Breast epithelium (tissue), 4 donors: ENCODE data around the gene NOX5. TPM values are rescaled to one million over a fixed set of nuclear protein-coding genes. Genes with fewer than 3 reads are reported as not detected.
"Not testable (repeated sequence)": the region's sequence is repeated elsewhere in the genome, so short reads cannot be mapped to it uniquely, and the experiment has no call there.

Source experiments
- DNase-seq, 2 donors: peaks; one replicate each; pipeline ENCODE4 v3.0.0-alpha.2; 2019; ENCODE audit warnings: low spot score in 2 of 2
- H3K27ac ChIP-seq, 2 donors: fragments of 200-600 bp; sonication (generic) in 1 of 2; one replicate each; pipeline ENCODE4 v1.5.1; 2016 to 2019; ENCODE audit warnings: mild to moderate bottlenecking in 1 of 2
- H3K27me3 ChIP-seq, 2 donors: fragments of 200-600 bp; sonication (generic) in 1 of 2; one replicate each; pipeline versions ENCODE4 v1.5.1 to v1.6.0; 2017 to 2019; ENCODE audit warnings: control low read depth in 1 of 2, mild to moderate bottlenecking in 1 of 2
- H3K36me3 ChIP-seq: fragments of 200-600 bp; one replicate; pipeline ENCODE4 v1.5.1; 2019
- H3K4me1 ChIP-seq, 2 donors: fragments of 200-600 bp; sonication (generic); one replicate each; pipeline ENCODE4 v1.5.1; 2016 to 2019; ENCODE audit warnings: control low read depth in 1 of 2
- H3K4me3 ChIP-seq, 3 donors: fragments of 200-600 bp; sonication (generic); 1 replicate in 2 of 3; 2 replicates in 1 of 3; pipeline ENCODE4 v1.5.1; 2016 to 2019; ENCODE audit warnings: mild to moderate bottlenecking in 3 of 3, moderate library complexity in 2 of 3
- H3K9me3 ChIP-seq, 2 donors: fragments of 200-600 bp; sonication (generic) in 1 of 2; one replicate each; pipeline ENCODE4 v1.5.1; 2016 to 2019; ENCODE audit warnings: control low read depth in 1 of 2
- POLR2A ChIP-seq: fragments of 450-650 bp; IDR thresholded peaks from one replicate; pipeline ENCODE4 v1.6.1; 2016; ENCODE audit warnings: antibody characterized with exemption, mild to moderate bottlenecking, moderate library complexity
- POLR2AphosphoS5 ChIP-seq, 3 donors: sonication (generic); formaldehyde crosslinking; IDR thresholded peaks; one replicate each; pipeline ENCODE4 v1.6.1; 2017; ENCODE audit warnings: antibody characterized with exemption in 3 of 3
- intact Hi-C: fragments of 100-400 bp; cut with DNase I; formaldehyde crosslinking; loops from one replicate; pipeline ENCODE4 v1.15.1; 2023; ENCODE audit warnings: low total_unique reads
- total RNA-seq, 3 donors: library from RNA; depleted of rRNA; stranded (reverse); fragments of >200 nt; gene quantifications; one replicate each; pipeline ENCODE4 v1.1.0, GENCODE V29; 2016
- TF ChIP-seq, protein P1 (sequence below), 3 donors: fragments of 450-650 bp; IDR thresholded peaks; one replicate each; pipeline ENCODE4 v1.5.1; 2016 to 2017; ENCODE audit warnings: antibody characterized with exemption in 3 of 3, mild to moderate bottlenecking in 3 of 3, moderate library complexity in 3 of 3

NOX5 gene
- total RNA-seq, 3 donors from 2014 or later, result 1.0 to 2.6 (median 1.9) TPM

DNA sequence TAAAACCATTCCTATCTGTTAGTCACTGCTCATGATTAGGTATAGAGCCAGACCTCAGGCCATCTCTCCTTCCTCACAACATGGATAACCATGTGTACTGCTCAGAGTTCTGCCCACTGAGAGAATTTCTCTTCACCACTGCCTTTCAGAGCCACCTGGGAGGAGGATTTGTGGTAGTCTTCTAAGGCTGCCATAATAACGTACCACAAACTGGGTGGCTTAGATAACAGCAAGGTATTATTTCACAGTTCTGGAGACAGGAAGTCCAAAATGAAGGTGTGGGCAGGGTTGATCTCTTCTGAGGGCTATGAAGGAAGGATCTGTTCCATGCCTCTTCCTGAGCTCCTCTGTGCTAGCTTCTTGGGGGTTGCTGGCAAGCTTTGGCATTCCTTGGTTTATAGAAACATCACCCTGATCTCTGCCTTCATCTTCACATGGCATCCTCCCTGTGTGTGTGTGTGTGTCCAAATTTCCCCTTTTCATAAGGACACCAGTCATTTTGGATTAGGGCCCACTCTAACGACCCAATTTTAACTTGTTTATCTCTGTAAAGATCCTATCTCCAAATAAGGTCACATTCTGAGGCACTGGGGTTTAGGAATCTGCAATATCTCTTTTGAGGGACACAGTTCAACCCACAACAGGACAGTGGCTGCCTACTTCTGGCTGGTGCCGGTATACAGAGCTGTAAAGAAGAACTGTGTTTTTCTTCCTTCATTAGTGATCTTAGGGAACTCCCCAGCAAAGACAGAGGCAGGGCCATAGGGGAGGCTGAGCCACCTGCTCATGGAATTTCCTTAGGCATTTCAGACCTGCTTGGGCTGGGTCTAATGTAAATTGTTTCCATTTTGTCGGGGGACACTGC is 42.1 kb upstream of the NOX5 start:
- Histone ChIP-seq H3K36me3 (no peaks in the 10 kb centered on the region), H3K4me1 (no peaks in the 10 kb centered on the region), H3K27me3 (no peaks in the 10 kb centered on the region), H3K27ac (no peak overlapping the region), H3K9me3 (peaks cover 8 to 18% of the 10 kb centered on the region in 2 donors), H3K4me3 (no peak overlapping the region)
- DNase-seq, result no peak
- TF ChIP-seq POLR2A, result no peak
- intact Hi-C loops, result no loop called here

GRCh38 chr15:68975651-68976160 is 38.8 kb upstream of the NOX5 start:
- intact Hi-C loops, DNase-seq, H3K27me3 ChIP-seq, H3K4me3 ChIP-seq, H3K27ac ChIP-seq, H3K9me3 ChIP-seq, H3K36me3 ChIP-seq, H3K4me1 ChIP-seq: not testable (repeated sequence)

DNA sequence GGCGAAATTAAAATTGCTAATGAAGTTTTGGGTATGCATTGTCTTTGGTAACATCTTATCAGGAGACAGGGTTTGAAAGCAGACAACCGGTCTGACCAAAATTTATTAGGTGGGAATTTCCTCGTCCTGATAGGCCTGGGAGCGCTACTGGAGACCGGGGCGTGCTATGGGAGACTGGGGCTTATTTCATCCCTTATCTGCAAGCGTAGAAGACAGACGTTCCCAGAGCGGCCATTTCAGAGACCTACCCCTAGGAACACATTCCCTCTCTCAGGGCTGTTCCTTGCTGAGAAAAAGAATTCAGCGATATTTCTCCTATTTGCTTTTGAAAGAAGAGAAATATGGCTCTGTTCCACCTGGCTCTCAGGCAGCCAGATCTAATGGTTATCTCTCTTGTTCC is 37.1 kb upstream of the NOX5 start:
- H3K27ac ChIP-seq, H3K27me3 ChIP-seq, H3K4me3 ChIP-seq, DNase-seq, H3K9me3 ChIP-seq, H3K36me3 ChIP-seq, intact Hi-C loops, H3K4me1 ChIP-seq: not testable (repeated sequence)

GRCh38 chr15:68979006-68979405 is 35.5 kb upstream of the NOX5 start:
- TF ChIP-seq, protein P1, sequence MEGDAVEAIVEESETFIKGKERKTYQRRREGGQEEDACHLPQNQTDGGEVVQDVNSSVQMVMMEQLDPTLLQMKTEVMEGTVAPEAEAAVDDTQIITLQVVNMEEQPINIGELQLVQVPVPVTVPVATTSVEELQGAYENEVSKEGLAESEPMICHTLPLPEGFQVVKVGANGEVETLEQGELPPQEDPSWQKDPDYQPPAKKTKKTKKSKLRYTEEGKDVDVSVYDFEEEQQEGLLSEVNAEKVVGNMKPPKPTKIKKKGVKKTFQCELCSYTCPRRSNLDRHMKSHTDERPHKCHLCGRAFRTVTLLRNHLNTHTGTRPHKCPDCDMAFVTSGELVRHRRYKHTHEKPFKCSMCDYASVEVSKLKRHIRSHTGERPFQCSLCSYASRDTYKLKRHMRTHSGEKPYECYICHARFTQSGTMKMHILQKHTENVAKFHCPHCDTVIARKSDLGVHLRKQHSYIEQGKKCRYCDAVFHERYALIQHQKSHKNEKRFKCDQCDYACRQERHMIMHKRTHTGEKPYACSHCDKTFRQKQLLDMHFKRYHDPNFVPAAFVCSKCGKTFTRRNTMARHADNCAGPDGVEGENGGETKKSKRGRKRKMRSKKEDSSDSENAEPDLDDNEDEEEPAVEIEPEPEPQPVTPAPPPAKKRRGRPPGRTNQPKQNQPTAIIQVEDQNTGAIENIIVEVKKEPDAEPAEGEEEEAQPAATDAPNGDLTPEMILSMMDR (IDR thresholded peaks at IDR 0.05), result no peak
- TF ChIP-seq POLR2AphosphoS5 (IDR thresholded peaks at IDR 0.05) (no peak), POLR2A (no peak)
- intact Hi-C loops, result no loop called here
- H3K4me3 ChIP-seq, result no peak overlapping the region
- H3K27me3 ChIP-seq, result no peaks in the 10 kb centered on the region
- no peaks in the 10 kb centered on the region for H3K4me1 ChIP-seq
- no peak for DNase-seq
- H3K9me3 ChIP-seq, result peaks cover 0 to 2% of the 10 kb centered on the region in 2 donors
- H3K36me3 ChIP-seq, result no peaks in the 10 kb centered on the region
- H3K27ac ChIP-seq, result no peak overlapping the region

DNA sequence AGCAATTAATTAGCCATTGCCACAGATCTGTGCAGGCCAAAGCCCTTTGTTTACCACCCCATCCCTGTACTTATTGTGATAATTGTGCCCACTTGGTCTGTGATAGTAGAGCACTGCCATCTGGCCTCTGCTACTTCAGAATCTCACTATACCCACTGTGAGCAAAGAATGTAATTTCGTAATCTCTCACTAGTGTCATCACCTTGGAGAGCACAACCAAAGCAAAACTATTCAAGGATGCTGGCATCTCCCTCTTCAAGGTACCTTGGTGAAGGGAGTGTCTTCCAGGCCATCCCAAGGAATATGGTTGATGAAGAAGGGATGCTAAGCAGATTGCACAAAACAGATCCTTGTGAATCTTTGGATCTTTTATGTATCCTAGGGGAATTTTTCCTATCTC is 34.7 kb upstream of the NOX5 start:
- DNase-seq, result no peak
- Histone ChIP-seq H3K27ac (no peak overlapping the region), H3K4me3 (no peak overlapping the region), H3K9me3 (peaks cover 0 to 2% of the 10 kb centered on the region in 2 donors), H3K4me1 (no peaks in the 10 kb centered on the region), H3K36me3 (no peaks in the 10 kb centered on the region), H3K27me3 (no peaks in the 10 kb centered on the region)
- TF ChIP-seq, protein P1 (IDR thresholded peaks at IDR 0.05), result no peak
- TF ChIP-seq POLR2AphosphoS5 (IDR thresholded peaks at IDR 0.05) (no peak), POLR2A (no peak)
- intact Hi-C loops, result no loop called here

- H3K36me3 ChIP-seq, result no peaks in the 10 kb centered on the region
- peaks cover 0 to 2% of the 10 kb centered on the region in 2 donors for H3K9me3 ChIP-seq
- intact Hi-C loops, result no loop called here
- H3K27ac ChIP-seq, result no peak overlapping the region
- H3K27me3 ChIP-seq, result no peaks in the 10 kb centered on the region
- no peaks in the 10 kb centered on the region for H3K4me1 ChIP-seq
- H3K4me3 ChIP-seq, result no peak overlapping the region
- DNase-seq, result no peak
- TF ChIP-seq POLR2AphosphoS5 (IDR thresholded peaks at IDR 0.05), result no peak
Measured at GRCh38 chr15:68980786-68981185, 33.7 kb upstream of the NOX5 start.

DNA sequence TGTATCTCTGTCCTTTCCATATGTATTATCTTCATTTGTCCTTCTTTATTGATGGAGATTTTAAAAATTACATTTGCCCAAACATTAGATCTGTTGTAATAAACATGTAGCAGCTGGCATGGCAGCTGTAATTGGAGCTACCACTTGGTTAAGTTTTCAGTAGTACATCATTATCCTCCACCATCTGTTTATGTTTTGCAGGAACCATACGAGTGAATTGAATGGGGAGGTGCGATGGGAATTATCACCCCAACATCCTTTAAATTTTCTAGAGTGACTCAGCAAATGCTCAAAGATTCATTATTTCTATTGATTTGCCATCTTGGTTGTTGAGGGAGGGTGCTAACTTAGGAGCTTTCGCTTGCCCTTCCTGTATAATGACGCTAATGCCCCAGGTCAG is 32.6 kb upstream of the NOX5 start:
- DNase-seq, result no peak
- Histone ChIP-seq H3K4me1 (no peaks in the 10 kb centered on the region), H3K36me3 (no peaks in the 10 kb centered on the region), H3K27ac (no peak overlapping the region), H3K4me3 (no peak overlapping the region), H3K9me3 (peaks cover 0 to 2% of the 10 kb centered on the region in 2 donors), H3K27me3 (no peaks in the 10 kb centered on the region)
- intact Hi-C loops, result no loop called here
- TF ChIP-seq POLR2AphosphoS5 (IDR thresholded peaks at IDR 0.05) (no peak), POLR2A (no peak)
- TF ChIP-seq, protein P1 (IDR thresholded peaks at IDR 0.05), result no peak
